Measurements from ENCODE around the gene PRR23B.

The PRR23B gene

GRCh38 chr3:139020036-139020867, 474 bp downstream of the PRR23B start:
- Histone ChIP-seq H3K4me3 (ENCODE audit: low read depth, low read length) (no peak overlapping the region), H3K79me2 (ENCODE audit: control insufficient read depth, insufficient read depth, low read length, unreplicated experiment) (no peaks in the 10 kb centered on the region), H2AFZ (ENCODE audit: low read length, unreplicated experiment) (no peak overlapping the region)

GRCh38 chr3:139016430-139017048, 4.2 kb downstream of the PRR23B start:
- Histone ChIP-seq H3K4me1 (ENCODE audit: control insufficient read depth, insufficient read depth, low read length, unreplicated experiment) (no peaks in the 10 kb centered on the region), H3K36me3 (ENCODE audit: insufficient read depth, low read length) (no peaks in the 10 kb centered on the region), H3K79me2 (ENCODE audit: control insufficient read depth, insufficient read depth, low read length, unreplicated experiment) (no peaks in the 10 kb centered on the region), H3K27ac (ENCODE audit: low read depth, low read length) (no peak overlapping the region), H3K27me3 (ENCODE audit: insufficient read depth, low read length) (no peaks in the 10 kb centered on the region), H2AFZ (ENCODE audit: low read length, unreplicated experiment) (no peak overlapping the region), H3K4me3 (ENCODE audit: low read depth, low read length) (no peak overlapping the region)

More at GRCh38 chr3:139020036-139020867, 474 bp downstream of the PRR23B start:
- Histone ChIP-seq H3K27ac (ENCODE audit: low read depth, low read length) (no peak overlapping the region), H3K4me1 (ENCODE audit: control insufficient read depth, insufficient read depth, low read length, unreplicated experiment) (no peaks in the 10 kb centered on the region), H3K36me3 (ENCODE audit: insufficient read depth, low read length) (no peaks in the 10 kb centered on the region), H3K27me3 (ENCODE audit: insufficient read depth, low read length) (peaks cover 7% of the 10 kb centered on the region; the same call in 1 of the 2 replicates)

GRCh38 chr3:139006051-139006716, 14.5 kb downstream of the PRR23B start, which contains the start of gene PRR23A:
Gene PRR23A, minus strand, starts transcription at chr3:139006268. Its CDS starts 0 bp downstream, at chr3:139006268.
- Histone ChIP-seq H3K27me3 (ENCODE audit: insufficient read depth, low read length) (no peaks in the 10 kb centered on the region; the same call in 1 of the 2 replicates), H3K4me3 (ENCODE audit: low read depth, low read length) (no peak within 1 kb of the TSS), H3K4me1 (ENCODE audit: control insufficient read depth, insufficient read depth, low read length, unreplicated experiment) (no peaks in the 10 kb centered on the region), H3K36me3 (ENCODE audit: insufficient read depth, low read length) (no peaks in the 10 kb centered on the region), H2AFZ (ENCODE audit: low read length, unreplicated experiment) (no peak within 1 kb of the TSS), H3K79me2 (ENCODE audit: control insufficient read depth, insufficient read depth, low read length, unreplicated experiment) (no peaks in the 10 kb centered on the region), H3K27ac (ENCODE audit: low read depth, low read length) (no peak within 1 kb of the TSS)

- Histone ChIP-seq H3K36me3 (ENCODE audit: insufficient read depth, low read length) (no peaks in the 10 kb centered on the region), H3K79me2 (ENCODE audit: control insufficient read depth, insufficient read depth, low read length, unreplicated experiment) (no peaks in the 10 kb centered on the region), H2AFZ (ENCODE audit: low read length, unreplicated experiment) (no peak overlapping the region), H3K4me3 (ENCODE audit: low read depth, low read length) (no peak overlapping the region), H3K4me1 (ENCODE audit: control insufficient read depth, insufficient read depth, low read length, unreplicated experiment) (no peaks in the 10 kb centered on the region), H3K27me3 (ENCODE audit: insufficient read depth, low read length) (no peaks in the 10 kb centered on the region; the same call in 1 of the 2 replicates), H3K27ac (ENCODE audit: low read depth, low read length) (no peak overlapping the region)
These were observed 15.3 kb downstream of the PRR23B start for GRCh38 chr3:139005356-139005993.

GRCh38 chr3:138995706-138996105, 25.0 kb downstream of the PRR23B start:
- H3K27me3 ChIP-seq (ENCODE audit: insufficient read depth, low read length), result peaks cover 79% of the 10 kb centered on the region
- H2AFZ ChIP-seq (ENCODE audit: low read length, unreplicated experiment), result no peak overlapping the region
- H3K79me2 ChIP-seq (ENCODE audit: control insufficient read depth, insufficient read depth, low read length, unreplicated experiment), result no peaks in the 10 kb centered on the region
- no peak overlapping the region for H3K4me3 ChIP-seq (ENCODE audit: low read depth, low read length)
- H3K4me1 ChIP-seq (ENCODE audit: control insufficient read depth, insufficient read depth, low read length, unreplicated experiment), result no peaks in the 10 kb centered on the region
- H3K27ac ChIP-seq (ENCODE audit: low read depth, low read length), result no peak overlapping the region
- no peaks in the 10 kb centered on the region for H3K36me3 ChIP-seq (ENCODE audit: insufficient read depth, low read length)

- H3K79me2 ChIP-seq (ENCODE audit: control insufficient read depth, insufficient read depth, low read length, unreplicated experiment), result no peaks in the 10 kb centered on the region
- H3K4me3 ChIP-seq (ENCODE audit: low read depth, low read length), result no peak overlapping the region
- no peaks in the 10 kb centered on the region for H3K36me3 ChIP-seq (ENCODE audit: insufficient read depth, low read length)
- no peak overlapping the region for H2AFZ ChIP-seq (ENCODE audit: low read length, unreplicated experiment)
- H3K27ac ChIP-seq (ENCODE audit: low read depth, low read length), result no peak overlapping the region
- H3K4me1 ChIP-seq (ENCODE audit: control insufficient read depth, insufficient read depth, low read length, unreplicated experiment), result no peaks in the 10 kb centered on the region
- H3K27me3 ChIP-seq (ENCODE audit: insufficient read depth, low read length), result peaks cover 52% of the 10 kb centered on the region
These were observed 33.5 kb downstream of the PRR23B start for GRCh38 chr3:138987181-138987580.

- H3K27ac ChIP-seq (ENCODE audit: low read depth, low read length), result no peak overlapping the region
- no peaks in the 10 kb centered on the region for H3K36me3 ChIP-seq (ENCODE audit: insufficient read depth, low read length)
- no peaks in the 10 kb centered on the region for H3K4me1 ChIP-seq (ENCODE audit: control insufficient read depth, insufficient read depth, low read length, unreplicated experiment)
- no peak overlapping the region for H3K4me3 ChIP-seq (ENCODE audit: low read depth, low read length)
- peaks cover 52% of the 10 kb centered on the region for H3K27me3 ChIP-seq (ENCODE audit: insufficient read depth, low read length)
- H3K79me2 ChIP-seq (ENCODE audit: control insufficient read depth, insufficient read depth, low read length, unreplicated experiment), result no peaks in the 10 kb centered on the region
- H2AFZ ChIP-seq (ENCODE audit: low read length, unreplicated experiment), result no peak overlapping the region
These were observed 34.8 kb downstream of the PRR23B start for GRCh38 chr3:138985932-138986331.

- Histone ChIP-seq H2AFZ (ENCODE audit: low read length, unreplicated experiment) (no peak overlapping the region), H3K4me1 (ENCODE audit: control insufficient read depth, insufficient read depth, low read length, unreplicated experiment) (no peaks in the 10 kb centered on the region), H3K36me3 (ENCODE audit: insufficient read depth, low read length) (no peaks in the 10 kb centered on the region), H3K27ac (ENCODE audit: low read depth, low read length) (no peak overlapping the region), H3K4me3 (ENCODE audit: low read depth, low read length) (no peak overlapping the region), H3K27me3 (ENCODE audit: insufficient read depth, low read length) (peaks cover 48% of the 10 kb centered on the region), H3K79me2 (ENCODE audit: control insufficient read depth, insufficient read depth, low read length, unreplicated experiment) (no peaks in the 10 kb centered on the region)
These were observed 35.9 kb downstream of the PRR23B start for GRCh38 chr3:138984816-138985215.

- H3K4me1 ChIP-seq (ENCODE audit: control insufficient read depth, insufficient read depth, low read length, unreplicated experiment), result peaks cover 8% of the 10 kb centered on the region
- H3K4me3 ChIP-seq (ENCODE audit: low read depth, low read length), result no peak overlapping the region
- no peaks in the 10 kb centered on the region for H3K36me3 ChIP-seq (ENCODE audit: insufficient read depth, low read length)
- H2AFZ ChIP-seq (ENCODE audit: low read length, unreplicated experiment), result no peak overlapping the region
- peaks cover 10% of the 10 kb centered on the region; the same call in 1 of the 2 replicates for H3K27me3 ChIP-seq (ENCODE audit: insufficient read depth, low read length)
- H3K79me2 ChIP-seq (ENCODE audit: control insufficient read depth, insufficient read depth, low read length, unreplicated experiment), result no peaks in the 10 kb centered on the region
- no peak overlapping the region for H3K27ac ChIP-seq (ENCODE audit: low read depth, low read length)
These were observed 44.7 kb downstream of the PRR23B start for GRCh38 chr3:138976047-138976446.

GRCh38 chr3:138975351-138975750, 45.4 kb downstream of the PRR23B start:
- Histone ChIP-seq H3K79me2 (ENCODE audit: control insufficient read depth, insufficient read depth, low read length, unreplicated experiment) (no peaks in the 10 kb centered on the region), H3K4me3 (ENCODE audit: low read depth, low read length) (no peak overlapping the region), H3K36me3 (ENCODE audit: insufficient read depth, low read length) (no peaks in the 10 kb centered on the region), H2AFZ (ENCODE audit: low read length, unreplicated experiment) (no peak overlapping the region), H3K27me3 (ENCODE audit: insufficient read depth, low read length) (peaks cover 15% of the 10 kb centered on the region; the same call in 1 of the 2 replicates), H3K27ac (ENCODE audit: low read depth, low read length) (no peak overlapping the region), H3K4me1 (ENCODE audit: control insufficient read depth, insufficient read depth, low read length, unreplicated experiment) (peaks cover 8% of the 10 kb centered on the region)
